Smooth muscle cell (in vitro differentiated cells): ENCODE results near the gene LLCFC1. TPM values are rescaled to one million over a fixed set of nuclear protein-coding genes. Genes with fewer than 3 reads are reported as not detected.

Source experiments
- DNase-seq: peaks from one replicate; lab custom pipeline; 2025; ENCODE audit not compliant: unreplicated experiment; lab: John Stamatoyannopoulos, UW
- H2AFZ ChIP-seq: fragments of 200-600 bp; sonication (generic); 2 replicates; pipeline ENCODE4 v1.6.0; 2016; ENCODE audit warnings: antibody characterized with exemption, low read depth, mild to moderate bottlenecking
- H3F3A ChIP-seq: fragments of 200-600 bp; sonication (generic); 2 replicates; pipeline ENCODE4 v1.6.0; 2017; ENCODE audit warnings: antibody characterized with exemption, low read depth
- H3K27ac ChIP-seq: fragments of 200-600 bp; sonication (generic); 2 replicates; pipeline ENCODE4 v1.5.1; 2016; ENCODE audit warnings: low read depth, mild to moderate bottlenecking
- H3K27me3 ChIP-seq: fragments of 200-600 bp; sonication (generic); 2 replicates; pipeline ENCODE4 v1.6.1; 2016; ENCODE audit warnings: low read depth, mild to moderate bottlenecking
- H3K36me3 ChIP-seq: fragments of 200-600 bp; sonication (generic); 2 replicates; pipeline ENCODE4 v1.5.1; 2016; ENCODE audit warnings: low read depth
- H3K4me1 ChIP-seq: fragments of 200-600 bp; sonication (generic); 2 replicates; pipeline ENCODE4 v1.5.1; 2016; ENCODE audit warnings: low read depth
- H3K4me2 ChIP-seq: fragments of 200-600 bp; sonication (generic); 2 replicates; pipeline ENCODE4 v1.6.0; 2016; ENCODE audit warnings: mild to moderate bottlenecking
- H3K4me3 ChIP-seq: fragments of 200-600 bp; sonication (generic); 2 replicates; pipeline ENCODE4 v1.5.1; 2016; ENCODE audit warnings: mild to moderate bottlenecking
- H3K79me2 ChIP-seq: fragments of 200-600 bp; sonication (generic); 2 replicates; pipeline ENCODE4 v1.6.0; 2016; ENCODE audit warnings: low read depth, mild to moderate bottlenecking
- H3K9ac ChIP-seq: fragments of 200-600 bp; sonication (generic); 2 replicates; pipeline ENCODE4 v1.6.0; 2016; ENCODE audit warnings: low read depth
- H3K9me3 ChIP-seq: fragments of 200-600 bp; sonication (generic); replicated peaks from 2 replicates; pipeline ENCODE4 v1.5.1; 2016; ENCODE audit warnings: low read depth
- H4K20me1 ChIP-seq: fragments of 200-600 bp; sonication (generic); 2 replicates; pipeline ENCODE4 v1.6.0; 2016; ENCODE audit warnings: low read depth
- CTCF ChIP-seq: fragments of 200-600 bp; sonication (generic); IDR thresholded peaks from 2 replicates; pipeline ENCODE4 v1.5.1; 2017; ENCODE audit warnings: borderline replicate concordance, mild to moderate bottlenecking, antibody characterized with exemption; ENCODE audit not compliant: insufficient read depth, poor library complexity, severe bottlenecking
- WGBS: methylation state at CpG from one replicate; pipeline ENCODE4 v1.1.7; 2016; ENCODE audit warnings: low lambda C conversion rate; 5-methylcytosine and 5-hydroxymethylcytosine counted together
- polyA plus RNA-seq: library from polyadenylated mRNA; unstranded; fragments of >200 nt; fragmentation: Nextera tagmentation; extraction: Ambion mirVana; gene quantifications from 2 replicates; pipeline ENCODE4 v1.2.1, GENCODE V29; 2016
- total RNA-seq: library from RNA; depleted of rRNA; stranded (reverse); fragments of >200 nt; gene quantifications from 2 replicates; pipeline ENCODE4 v1.2.3, GENCODE V29; 2014

The LLCFC1 gene
- total and polyA plus RNA-seq, 2 experiments from 2014 or later = not detected

DNA sequence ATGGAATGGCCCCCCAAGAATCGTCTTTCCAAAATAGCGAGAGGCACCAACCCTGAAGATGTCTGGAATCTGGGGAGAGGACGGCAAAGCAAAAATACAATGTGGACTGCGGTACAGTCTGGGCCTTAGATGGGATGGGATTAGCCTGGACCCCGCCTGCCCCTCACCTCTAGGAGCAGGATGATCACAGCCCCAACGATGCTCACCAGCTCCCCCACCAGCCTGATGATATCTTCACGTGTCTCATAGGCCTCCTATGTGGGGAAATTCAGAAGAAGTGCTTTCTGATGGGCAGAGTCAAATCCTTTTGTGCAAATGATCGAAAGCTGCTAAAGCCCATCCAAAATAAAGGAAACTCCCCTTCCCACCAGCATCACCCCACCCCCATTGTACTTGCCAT, 24.0 kb upstream of the LLCFC1 start:
- Histone ChIP-seq H3K27me3 (peaks cover 13% of the 10 kb centered on the region), H3K36me3 (no peaks in the 10 kb centered on the region), H3K4me1 (no peaks in the 10 kb centered on the region), H3K4me3 (no peak overlapping the region), H3K9me3 (no peaks in the 10 kb centered on the region), H3K4me2 (no peak overlapping the region), H2AFZ (no peak overlapping the region), H4K20me1 (no peaks in the 10 kb centered on the region), H3K27ac (no peak overlapping the region), H3K79me2 (no peaks in the 10 kb centered on the region), H3F3A (no peaks in the 10 kb centered on the region), H3K9ac (no peak overlapping the region)
- TF ChIP-seq CTCF = no peak
- WGBS = 86% methylated on average over 8 of the region's 8 CpGs
- DNase-seq = no peak

- Histone ChIP-seq H3K27me3 (peaks cover 10% of the 10 kb centered on the region), H3K9ac (no peak overlapping the region), H3K4me3 (no peak overlapping the region), H3K36me3 (no peaks in the 10 kb centered on the region), H3K9me3 (no peaks in the 10 kb centered on the region), H3K79me2 (no peaks in the 10 kb centered on the region), H2AFZ (no peak overlapping the region), H3K4me1 (no peaks in the 10 kb centered on the region), H3K27ac (no peak overlapping the region), H3F3A (no peaks in the 10 kb centered on the region), H4K20me1 (no peaks in the 10 kb centered on the region), H3K4me2 (no peak overlapping the region)
- TF ChIP-seq CTCF = no peak
- 50% methylated on average over 2 of the region's 2 CpGs for WGBS
- DNase-seq = no peak
Observed at GRCh38 chr7:142916508-142916907, 22.8 kb upstream of the LLCFC1 start.

- TF ChIP-seq CTCF = no peak
- no peak overlapping the region for H3K4me3 ChIP-seq
- H3K79me2 ChIP-seq = no peaks in the 10 kb centered on the region
- H3K4me1 ChIP-seq = no peaks in the 10 kb centered on the region
- H3K9ac ChIP-seq = no peak overlapping the region
- H3K27ac ChIP-seq = no peak overlapping the region
- no peaks in the 10 kb centered on the region for H3F3A ChIP-seq
- no peaks in the 10 kb centered on the region for H3K9me3 ChIP-seq
- H3K4me2 ChIP-seq = no peak overlapping the region
- DNase-seq = no peak
- peaks cover 10% of the 10 kb centered on the region for H3K27me3 ChIP-seq
- no peaks in the 10 kb centered on the region for H3K36me3 ChIP-seq
- WGBS = 95% methylated on average over 3 of the region's 3 CpGs
- H2AFZ ChIP-seq = no peak overlapping the region
- H4K20me1 ChIP-seq = no peaks in the 10 kb centered on the region
Observed at GRCh38 chr7:142917447-142917846, 21.8 kb upstream of the LLCFC1 start.

GRCh38 chr7:142918901-142919300, 20.4 kb upstream of the LLCFC1 start:
- Histone ChIP-seq H2AFZ (no peak overlapping the region), H3K9me3 (no peaks in the 10 kb centered on the region), H3K9ac (no peak overlapping the region), H3K27me3 (peaks cover 10% of the 10 kb centered on the region), H3K79me2 (no peaks in the 10 kb centered on the region), H4K20me1 (no peaks in the 10 kb centered on the region), H3K27ac (no peak overlapping the region), H3F3A (no peaks in the 10 kb centered on the region), H3K4me1 (no peaks in the 10 kb centered on the region), H3K4me2 (no peak overlapping the region), H3K4me3 (no peak overlapping the region), H3K36me3 (no peaks in the 10 kb centered on the region)
- TF ChIP-seq CTCF = no peak
- no peak for DNase-seq
- WGBS = 74% methylated on average over 2 of the region's 2 CpGs
